K562 (cell line): ENCODE measurements around the gene CCDC183. TPM values are rescaled to one million over a fixed set of nuclear protein-coding genes. Genes with fewer than 3 reads are reported as not detected.

ENCODE experiments used
- CBFB ChIP-seq: sonication (generic); formaldehyde crosslinking; IDR thresholded peaks from 2 replicates; pipeline ENCODE4 v1.4.0; 2020; ENCODE audit warnings: mild to moderate bottlenecking, missing genetic modification reagents
- FOXJ3 ChIP-seq: sonication (generic); formaldehyde crosslinking; IDR thresholded peaks from 2 replicates; pipeline ENCODE4 v1.4.0; 2020; ENCODE audit warnings: mild to moderate bottlenecking, missing genetic modification reagents
- NRF1 ChIP-seq, 2 experiments: fragments of 450-650 bp; IDR thresholded peaks in 1 of 2; conservative IDR thresholded peaks in 1 of 2; 2 replicates each; pipeline ENCODE4 v1.6.1; 2014; ENCODE audit warnings: mild to moderate bottlenecking in 2 of 2
- PHTF2 ChIP-seq: fragments of 250-450 bp; sonication (Bioruptor Pico); IDR thresholded peaks from 2 replicates; pipeline ENCODE4 v1.5.0; 2021; ENCODE audit warnings: mild to moderate bottlenecking
- POU5F1 ChIP-seq: fragments of 150-350 bp; IDR thresholded peaks from 2 replicates; pipeline ENCODE4 v1.6.1; 2014; ENCODE audit warnings: borderline replicate concordance, low read length, low read depth, mild to moderate bottlenecking; ENCODE audit not compliant: partially characterized antibody
- PPARD ChIP-seq: fragments of 250-450 bp; sonication (Bioruptor Pico); IDR thresholded peaks from 2 replicates; pipeline ENCODE4 v1.8.0; 2022; ENCODE audit warnings: inconsistent platforms, mild to moderate bottlenecking, moderate library complexity
- ZC3H4 ChIP-seq: sonication (generic); formaldehyde crosslinking; IDR thresholded peaks from 2 replicates; pipeline ENCODE4 v1.9.0; 2021; ENCODE audit warnings: missing genetic modification reagents, borderline replicate concordance
- polyA plus RNA-seq, 8 experiments: library from polyadenylated mRNA; depleted of rRNA in 4 of 8; stranded (reverse) in 5 of 8; unstranded in 3 of 8; fragments of >200 nt; fragmentation: Nextera tagmentation in 2 of 8; fragmentation: Illumina TruSeq in 1 of 8; extraction: Ambion mirVana in 2 of 8; extraction: Trizol in 1 of 8; gene quantifications; 2 replicates each; pipeline versions ENCODE4 v1.2.1 to v1.2.3, GENCODE V29; 2011 to 2014; ENCODE audit warnings: inconsistent platforms in 1 of 8, missing spikeins in 1 of 8
- total RNA-seq, 7 experiments: library from RNA; depleted of rRNA in 6 of 7; stranded (reverse); fragments of >200 nt in 6 of 7; fragmentation: Illumina TruSeq in 2 of 7; extraction: Trizol in 2 of 7; gene quantifications; 2 replicates each; pipeline versions ENCODE4 v1.2.1 to v1.2.3, GENCODE V29; 2011 to 2021; ENCODE audit warnings: low replicate concordance in 1 of 7
- TF ChIP-seq, protein P1 (sequence below): fragments of 450-650 bp; formaldehyde crosslinking; IDR thresholded peaks from 2 replicates; pipeline ENCODE4 v1.4.0; 2022; ENCODE audit warnings: missing genetic modification characterization
- TF ChIP-seq, protein P2 (sequence below): fragments of 250-450 bp; sonication (Bioruptor Pico); IDR thresholded peaks from 2 replicates; pipeline ENCODE4 v1.8.0; 2022; ENCODE audit warnings: inconsistent platforms, mild to moderate bottlenecking, moderate library complexity, borderline replicate concordance
- TF ChIP-seq, protein P3 (sequence below): IDR thresholded peaks from 2 replicates; pipeline ENCODE4 v1.6.1; 2011; ENCODE audit warnings: borderline replicate concordance, low read depth, mild to moderate bottlenecking, moderate library complexity, low read length; ENCODE audit not compliant: insufficient read depth, poor library complexity, severe bottlenecking
- TF ChIP-seq, protein P4 (sequence below), 2 experiments: fragments of 450-650 bp; IDR thresholded peaks; 2 replicates each; pipeline ENCODE4 v1.6.1; 2018; ENCODE audit warnings: mild to moderate bottlenecking in 2 of 2, low read depth in 1 of 2; ENCODE audit not compliant: partially characterized antibody in 2 of 2
- TF ChIP-seq, protein P5 (sequence below): fragments of 450-650 bp; formaldehyde crosslinking; IDR thresholded peaks from 2 replicates; pipeline ENCODE4 v1.4.0; 2022; ENCODE audit warnings: mild to moderate bottlenecking, moderate library complexity
- TF ChIP-seq, protein P6 (sequence below): sonication (generic); formaldehyde crosslinking; IDR thresholded peaks from 2 replicates; pipeline ENCODE4 v1.8.1; 2022; ENCODE audit warnings: missing genetic modification reagents

The CCDC183 gene
- total and polyA plus RNA-seq, 9 of the 15 experiments (the other 6 are each of a cell fraction or from before 2014, with no cell fraction given) = 0.21 to 0.60 (median 0.29) TPM; not detected in 4

DNA sequence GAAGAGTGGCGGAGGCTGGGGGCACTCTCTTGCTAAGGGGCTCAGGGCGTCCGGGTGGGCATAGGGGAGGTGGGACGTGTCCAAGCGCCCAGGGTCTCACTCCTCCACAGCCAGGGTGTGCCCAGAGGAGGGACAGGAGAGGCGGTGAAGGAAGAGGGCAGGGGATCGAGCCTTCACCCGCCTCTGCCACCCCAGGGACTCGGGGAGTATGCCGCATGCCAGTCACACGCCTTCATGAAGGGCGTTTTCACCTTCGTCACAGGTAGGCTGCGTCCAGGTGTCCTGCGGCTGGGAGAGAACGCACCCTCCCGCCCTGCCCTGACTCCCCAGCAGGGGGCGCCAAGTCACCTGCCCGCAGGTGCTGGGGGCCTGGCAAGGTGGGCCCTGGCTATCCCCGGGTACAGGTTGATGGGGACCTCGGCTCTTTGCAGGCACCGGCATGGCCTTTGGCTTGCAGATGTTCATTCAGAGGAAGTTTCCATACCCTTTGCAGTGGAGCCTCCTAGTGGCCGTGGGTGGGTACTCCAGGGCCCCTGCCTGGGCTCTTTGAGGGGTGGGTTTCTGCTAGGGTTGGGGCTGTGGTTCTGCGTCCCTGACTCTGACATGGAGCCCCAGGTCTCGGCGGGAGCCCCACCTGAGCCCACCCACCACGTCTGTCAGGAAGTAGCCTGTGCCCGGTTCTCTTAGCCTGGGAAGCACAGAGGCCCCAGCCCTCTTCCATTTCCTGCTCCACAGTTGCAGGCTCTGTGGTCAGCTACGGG lies 4.4 kb upstream of the CCDC183 start (continued):
- TF ChIP-seq PHTF2 (no peak), CBFB (CRISPR knock-in tag) (no peak), FOXJ3 (no peak), NRF1 (conservative IDR thresholded peaks at IDR 0.05 in 1 of 2, IDR thresholded peaks at IDR 0.05 in 1 of 2) (no peak), PPARD (CRISPR knock-in tag) (no peak), ZC3H4 (CRISPR knock-in tag) (no peak), POU5F1 (no peak)
- TF ChIP-seq, protein P1, sequence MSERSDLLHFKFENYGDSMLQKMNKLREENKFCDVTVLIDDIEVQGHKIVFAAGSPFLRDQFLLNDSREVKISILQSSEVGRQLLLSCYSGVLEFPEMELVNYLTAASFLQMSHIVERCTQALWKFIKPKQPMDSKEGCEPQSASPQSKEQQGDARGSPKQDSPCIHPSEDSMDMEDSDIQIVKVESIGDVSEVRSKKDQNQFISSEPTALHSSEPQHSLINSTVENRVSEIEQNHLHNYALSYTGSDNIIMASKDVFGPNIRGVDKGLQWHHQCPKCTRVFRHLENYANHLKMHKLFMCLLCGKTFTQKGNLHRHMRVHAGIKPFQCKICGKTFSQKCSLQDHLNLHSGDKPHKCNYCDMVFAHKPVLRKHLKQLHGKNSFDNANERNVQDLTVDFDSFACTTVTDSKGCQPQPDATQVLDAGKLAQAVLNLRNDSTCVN (CRISPR knock-in tag) = no peak
- TF ChIP-seq, protein P2, sequence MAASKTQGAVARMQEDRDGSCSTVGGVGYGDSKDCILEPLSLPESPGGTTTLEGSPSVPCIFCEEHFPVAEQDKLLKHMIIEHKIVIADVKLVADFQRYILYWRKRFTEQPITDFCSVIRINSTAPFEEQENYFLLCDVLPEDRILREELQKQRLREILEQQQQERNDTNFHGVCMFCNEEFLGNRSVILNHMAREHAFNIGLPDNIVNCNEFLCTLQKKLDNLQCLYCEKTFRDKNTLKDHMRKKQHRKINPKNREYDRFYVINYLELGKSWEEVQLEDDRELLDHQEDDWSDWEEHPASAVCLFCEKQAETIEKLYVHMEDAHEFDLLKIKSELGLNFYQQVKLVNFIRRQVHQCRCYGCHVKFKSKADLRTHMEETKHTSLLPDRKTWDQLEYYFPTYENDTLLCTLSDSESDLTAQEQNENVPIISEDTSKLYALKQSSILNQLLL (CRISPR knock-in tag) = no peak
- TF ChIP-seq, protein P3, sequence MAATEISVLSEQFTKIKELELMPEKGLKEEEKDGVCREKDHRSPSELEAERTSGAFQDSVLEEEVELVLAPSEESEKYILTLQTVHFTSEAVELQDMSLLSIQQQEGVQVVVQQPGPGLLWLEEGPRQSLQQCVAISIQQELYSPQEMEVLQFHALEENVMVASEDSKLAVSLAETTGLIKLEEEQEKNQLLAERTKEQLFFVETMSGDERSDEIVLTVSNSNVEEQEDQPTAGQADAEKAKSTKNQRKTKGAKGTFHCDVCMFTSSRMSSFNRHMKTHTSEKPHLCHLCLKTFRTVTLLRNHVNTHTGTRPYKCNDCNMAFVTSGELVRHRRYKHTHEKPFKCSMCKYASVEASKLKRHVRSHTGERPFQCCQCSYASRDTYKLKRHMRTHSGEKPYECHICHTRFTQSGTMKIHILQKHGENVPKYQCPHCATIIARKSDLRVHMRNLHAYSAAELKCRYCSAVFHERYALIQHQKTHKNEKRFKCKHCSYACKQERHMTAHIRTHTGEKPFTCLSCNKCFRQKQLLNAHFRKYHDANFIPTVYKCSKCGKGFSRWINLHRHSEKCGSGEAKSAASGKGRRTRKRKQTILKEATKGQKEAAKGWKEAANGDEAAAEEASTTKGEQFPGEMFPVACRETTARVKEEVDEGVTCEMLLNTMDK = peak; percentile 82
- TF ChIP-seq, protein P4, sequence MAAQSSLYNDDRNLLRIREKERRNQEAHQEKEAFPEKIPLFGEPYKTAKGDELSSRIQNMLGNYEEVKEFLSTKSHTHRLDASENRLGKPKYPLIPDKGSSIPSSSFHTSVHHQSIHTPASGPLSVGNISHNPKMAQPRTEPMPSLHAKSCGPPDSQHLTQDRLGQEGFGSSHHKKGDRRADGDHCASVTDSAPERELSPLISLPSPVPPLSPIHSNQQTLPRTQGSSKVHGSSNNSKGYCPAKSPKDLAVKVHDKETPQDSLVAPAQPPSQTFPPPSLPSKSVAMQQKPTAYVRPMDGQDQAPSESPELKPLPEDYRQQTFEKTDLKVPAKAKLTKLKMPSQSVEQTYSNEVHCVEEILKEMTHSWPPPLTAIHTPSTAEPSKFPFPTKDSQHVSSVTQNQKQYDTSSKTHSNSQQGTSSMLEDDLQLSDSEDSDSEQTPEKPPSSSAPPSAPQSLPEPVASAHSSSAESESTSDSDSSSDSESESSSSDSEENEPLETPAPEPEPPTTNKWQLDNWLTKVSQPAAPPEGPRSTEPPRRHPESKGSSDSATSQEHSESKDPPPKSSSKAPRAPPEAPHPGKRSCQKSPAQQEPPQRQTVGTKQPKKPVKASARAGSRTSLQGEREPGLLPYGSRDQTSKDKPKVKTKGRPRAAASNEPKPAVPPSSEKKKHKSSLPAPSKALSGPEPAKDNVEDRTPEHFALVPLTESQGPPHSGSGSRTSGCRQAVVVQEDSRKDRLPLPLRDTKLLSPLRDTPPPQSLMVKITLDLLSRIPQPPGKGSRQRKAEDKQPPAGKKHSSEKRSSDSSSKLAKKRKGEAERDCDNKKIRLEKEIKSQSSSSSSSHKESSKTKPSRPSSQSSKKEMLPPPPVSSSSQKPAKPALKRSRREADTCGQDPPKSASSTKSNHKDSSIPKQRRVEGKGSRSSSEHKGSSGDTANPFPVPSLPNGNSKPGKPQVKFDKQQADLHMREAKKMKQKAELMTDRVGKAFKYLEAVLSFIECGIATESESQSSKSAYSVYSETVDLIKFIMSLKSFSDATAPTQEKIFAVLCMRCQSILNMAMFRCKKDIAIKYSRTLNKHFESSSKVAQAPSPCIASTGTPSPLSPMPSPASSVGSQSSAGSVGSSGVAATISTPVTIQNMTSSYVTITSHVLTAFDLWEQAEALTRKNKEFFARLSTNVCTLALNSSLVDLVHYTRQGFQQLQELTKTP (IDR thresholded peaks at IDR 0.05; ENCODE audit: low read depth in 1 of 2, partially characterized antibody in 2 of 2) = no peak
- TF ChIP-seq, protein P5, sequence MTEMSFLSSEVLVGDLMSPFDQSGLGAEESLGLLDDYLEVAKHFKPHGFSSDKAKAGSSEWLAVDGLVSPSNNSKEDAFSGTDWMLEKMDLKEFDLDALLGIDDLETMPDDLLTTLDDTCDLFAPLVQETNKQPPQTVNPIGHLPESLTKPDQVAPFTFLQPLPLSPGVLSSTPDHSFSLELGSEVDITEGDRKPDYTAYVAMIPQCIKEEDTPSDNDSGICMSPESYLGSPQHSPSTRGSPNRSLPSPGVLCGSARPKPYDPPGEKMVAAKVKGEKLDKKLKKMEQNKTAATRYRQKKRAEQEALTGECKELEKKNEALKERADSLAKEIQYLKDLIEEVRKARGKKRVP = no peak
- TF ChIP-seq, protein P6, sequence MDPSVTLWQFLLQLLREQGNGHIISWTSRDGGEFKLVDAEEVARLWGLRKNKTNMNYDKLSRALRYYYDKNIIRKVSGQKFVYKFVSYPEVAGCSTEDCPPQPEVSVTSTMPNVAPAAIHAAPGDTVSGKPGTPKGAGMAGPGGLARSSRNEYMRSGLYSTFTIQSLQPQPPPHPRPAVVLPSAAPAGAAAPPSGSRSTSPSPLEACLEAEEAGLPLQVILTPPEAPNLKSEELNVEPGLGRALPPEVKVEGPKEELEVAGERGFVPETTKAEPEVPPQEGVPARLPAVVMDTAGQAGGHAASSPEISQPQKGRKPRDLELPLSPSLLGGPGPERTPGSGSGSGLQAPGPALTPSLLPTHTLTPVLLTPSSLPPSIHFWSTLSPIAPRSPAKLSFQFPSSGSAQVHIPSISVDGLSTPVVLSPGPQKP (CRISPR knock-in tag) = no peak
